ENCODE data around the gene IGFLR1.
A peak's percentile ranks its signal among the peaks of the same experiment; 100 is the strongest.

IGFLR1 gene

DNA sequence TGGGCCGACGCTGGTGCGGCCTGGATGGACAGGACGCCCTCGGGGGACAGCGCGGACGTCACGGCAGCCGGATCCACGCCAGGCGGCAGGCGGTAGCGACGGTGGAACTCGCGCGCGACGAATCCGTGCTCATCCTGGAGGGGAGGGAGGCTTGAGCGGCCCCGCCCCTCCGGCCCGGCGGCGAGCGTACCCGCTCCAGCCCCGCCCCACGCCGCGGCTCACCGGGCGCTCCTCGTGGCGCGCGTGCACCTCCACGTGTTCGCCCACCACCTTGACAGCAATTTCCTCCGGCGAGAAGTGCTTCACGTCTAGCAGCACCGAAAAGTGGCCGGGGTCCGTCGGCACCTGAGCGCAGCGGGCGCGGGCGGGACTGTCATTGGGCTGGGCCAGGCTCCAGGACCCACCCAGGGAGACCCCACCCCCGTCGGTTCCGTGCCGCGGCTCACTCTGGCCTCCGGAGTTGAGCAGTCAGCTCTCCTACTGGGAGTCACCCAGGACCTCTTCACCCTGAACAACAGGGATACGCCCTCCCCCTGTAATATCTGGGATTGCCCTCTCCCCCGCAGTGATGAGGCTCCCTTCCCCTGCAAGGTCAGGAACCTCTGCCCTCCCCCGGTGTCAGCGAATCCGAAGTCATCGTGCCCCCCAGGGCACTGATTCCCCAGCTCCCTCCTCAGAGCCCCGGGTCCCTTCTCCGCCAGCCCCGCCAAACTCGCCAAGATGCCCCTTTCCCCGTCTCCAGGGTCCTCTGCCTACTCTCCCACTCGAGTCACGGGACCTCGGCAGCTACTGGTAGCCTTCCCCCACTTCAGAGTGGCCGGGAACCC lies 13.5 kb upstream of the IGFLR1 start:
- peak; percentile 33 for DNase-seq

- no peak for DNase-seq
Measured at GRCh38 chr19:35755131-35755549, 12.9 kb upstream of the IGFLR1 start.

DNA sequence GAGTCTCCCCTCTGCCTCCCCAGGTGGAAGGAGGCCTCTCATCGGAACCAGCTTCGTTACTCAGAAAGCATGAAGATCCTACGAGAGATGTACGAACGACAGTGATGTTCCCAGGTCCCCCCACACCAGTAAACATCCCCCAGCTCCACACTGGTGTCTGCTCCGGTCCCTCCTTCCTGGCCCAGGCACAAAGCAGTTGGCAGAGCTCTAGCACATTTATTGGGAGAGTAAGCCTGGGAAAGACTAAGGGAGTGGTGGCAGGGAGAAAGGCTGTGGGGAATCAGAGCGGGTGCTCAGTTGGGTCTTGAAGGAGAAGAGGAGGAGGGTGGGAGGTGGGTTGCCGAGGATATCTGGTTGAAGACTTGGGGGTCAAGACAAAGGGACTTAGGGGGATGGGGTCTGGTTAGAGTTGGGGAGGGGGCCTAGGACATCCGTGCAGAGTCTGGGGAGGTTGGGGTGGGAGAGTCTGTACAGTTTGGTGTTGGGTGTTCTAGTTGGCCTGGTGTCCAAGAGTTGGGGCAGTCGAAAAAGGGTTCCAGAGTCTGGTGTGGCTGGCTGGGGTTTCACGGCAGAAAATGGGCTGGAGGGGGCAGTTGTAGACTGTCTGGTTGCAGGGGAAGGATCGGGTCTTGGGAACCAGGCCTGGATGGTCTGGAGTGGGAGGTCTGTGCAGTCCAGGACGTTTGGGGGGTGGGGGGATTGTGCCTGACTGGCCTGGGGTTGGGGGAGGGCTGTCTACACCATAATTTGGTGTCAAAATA lies 12.3 kb upstream of the IGFLR1 start:
- DNase-seq: no peak

DNA sequence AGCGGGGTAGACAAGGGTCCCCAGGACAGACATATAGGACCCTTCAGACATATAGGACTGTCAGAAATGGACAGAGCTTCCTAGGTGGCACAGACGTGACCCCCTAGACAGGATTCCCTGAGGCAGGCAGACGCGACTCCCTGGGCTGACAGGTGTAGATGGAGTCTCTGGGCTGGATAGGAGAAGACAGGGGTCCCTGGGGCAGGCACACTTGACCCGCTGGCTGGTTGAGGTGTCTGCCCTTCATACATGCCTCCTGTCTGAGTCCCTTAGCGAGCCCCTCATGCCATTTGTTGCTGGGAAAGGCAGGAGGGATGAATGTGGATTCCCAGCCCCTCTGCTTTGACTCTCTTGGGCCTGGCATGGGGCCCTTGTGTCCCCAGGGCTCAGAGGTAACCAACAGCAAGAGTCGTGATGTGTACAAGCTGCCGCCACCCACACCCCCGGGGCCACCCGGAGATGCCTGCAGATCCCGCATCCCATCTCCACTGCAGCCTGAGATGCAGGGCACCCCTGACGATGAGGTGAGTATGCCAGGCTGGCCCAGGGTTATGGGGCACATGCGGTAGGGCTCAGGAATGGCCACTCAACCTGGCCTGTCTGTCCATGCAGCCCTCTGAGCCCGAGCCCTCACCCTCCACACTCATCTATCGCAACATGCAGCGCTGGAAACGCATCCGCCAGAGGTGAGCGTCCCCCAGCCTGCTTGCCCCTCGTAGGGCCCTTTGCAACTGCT lies 11.6 kb upstream of the IGFLR1 start:
- no peak for DNase-seq

- DNase-seq: no peak
Measured at GRCh38 chr19:35752746-35753350, 10.6 kb upstream of the IGFLR1 start.

- no peak for DNase-seq
Measured at GRCh38 chr19:35751839-35752745, 9.8 kb upstream of the IGFLR1 start.

DNA sequence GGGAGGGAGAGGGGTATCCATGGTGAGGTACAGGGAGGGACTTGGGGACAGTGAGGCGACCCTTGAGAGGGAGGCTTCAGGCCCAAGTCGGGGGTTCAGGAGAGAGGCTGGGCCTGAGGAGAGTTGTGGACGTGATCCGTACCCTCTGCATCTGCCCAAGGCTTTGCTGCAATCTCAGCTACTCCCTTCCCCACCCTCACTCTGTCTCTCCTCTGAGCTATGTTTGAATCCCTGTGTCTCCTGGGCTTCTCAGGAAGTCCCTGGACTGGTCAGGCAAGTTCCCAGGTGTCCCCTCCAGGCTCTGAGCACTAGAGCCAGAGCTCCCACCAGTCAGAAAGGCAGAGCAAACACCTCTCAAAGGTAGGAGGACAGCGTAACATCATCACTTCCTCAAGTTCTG lies 7.9 kb upstream of the IGFLR1 start:
- no peak for DNase-seq

- peak; percentile 99 for DNase-seq
Measured at GRCh38 chr19:35748106-35749020, 6.1 kb upstream of the IGFLR1 start, which contains the start of gene LIN37. Gene LIN37 (plus strand): TSS chr19:35748576. CDS start chr19:35748725, 149 bp downstream.

DNA sequence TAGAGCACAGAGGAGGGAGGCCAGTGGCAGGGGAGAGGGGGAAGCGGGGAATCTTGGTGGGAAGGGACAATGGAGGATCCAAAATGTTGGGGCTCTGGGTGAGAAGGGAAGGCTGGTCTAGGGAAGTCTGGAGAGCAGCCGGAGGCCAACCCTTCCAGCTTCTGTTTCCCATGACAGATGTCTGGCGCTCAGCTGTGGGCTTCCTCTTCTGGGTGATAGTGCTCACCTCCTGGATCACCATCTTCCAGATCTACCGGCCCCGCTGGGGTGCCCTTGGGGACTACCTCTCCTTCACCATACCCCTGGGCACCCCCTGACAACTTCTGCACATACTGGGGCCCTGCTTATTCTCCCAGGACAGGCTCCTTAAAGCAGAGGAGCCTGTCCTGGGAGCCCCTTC lies 4.3 kb upstream of the IGFLR1 start:
- DNase-seq: no peak

DNA sequence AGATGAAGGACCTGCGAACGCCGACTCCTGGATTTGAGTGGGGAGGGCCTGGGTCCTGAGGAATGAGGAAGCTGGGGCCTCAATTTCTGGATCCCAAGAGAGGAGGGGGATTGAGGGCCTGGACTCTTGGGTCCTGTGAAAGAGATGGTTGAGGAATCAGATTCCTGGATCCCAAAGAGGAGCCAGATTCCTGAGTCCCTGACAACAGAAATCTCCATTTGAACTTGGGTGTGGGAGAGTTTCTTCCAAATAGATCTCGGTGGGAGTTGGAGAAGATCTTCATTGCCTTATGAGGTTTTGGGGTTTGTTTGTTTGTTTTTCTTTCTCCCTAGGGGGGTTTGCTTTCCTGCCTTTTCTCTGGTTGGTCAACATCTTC lies 3.8 kb upstream of the IGFLR1 start:
- no peak for DNase-seq

GRCh38 chr19:35745328-35746086 lies 3.3 kb upstream of the IGFLR1 start, which contains the start of the genes PSENEN and U2AF1L4:
Gene PSENEN (plus strand): TSS chr19:35745651. CDS start chr19:35745931, 280 bp downstream.
Gene U2AF1L4 (minus strand): TSS chr19:35745418. CDS start chr19:35745391, 27 bp downstream.
- DNase-seq: peak; percentile 99

DNA sequence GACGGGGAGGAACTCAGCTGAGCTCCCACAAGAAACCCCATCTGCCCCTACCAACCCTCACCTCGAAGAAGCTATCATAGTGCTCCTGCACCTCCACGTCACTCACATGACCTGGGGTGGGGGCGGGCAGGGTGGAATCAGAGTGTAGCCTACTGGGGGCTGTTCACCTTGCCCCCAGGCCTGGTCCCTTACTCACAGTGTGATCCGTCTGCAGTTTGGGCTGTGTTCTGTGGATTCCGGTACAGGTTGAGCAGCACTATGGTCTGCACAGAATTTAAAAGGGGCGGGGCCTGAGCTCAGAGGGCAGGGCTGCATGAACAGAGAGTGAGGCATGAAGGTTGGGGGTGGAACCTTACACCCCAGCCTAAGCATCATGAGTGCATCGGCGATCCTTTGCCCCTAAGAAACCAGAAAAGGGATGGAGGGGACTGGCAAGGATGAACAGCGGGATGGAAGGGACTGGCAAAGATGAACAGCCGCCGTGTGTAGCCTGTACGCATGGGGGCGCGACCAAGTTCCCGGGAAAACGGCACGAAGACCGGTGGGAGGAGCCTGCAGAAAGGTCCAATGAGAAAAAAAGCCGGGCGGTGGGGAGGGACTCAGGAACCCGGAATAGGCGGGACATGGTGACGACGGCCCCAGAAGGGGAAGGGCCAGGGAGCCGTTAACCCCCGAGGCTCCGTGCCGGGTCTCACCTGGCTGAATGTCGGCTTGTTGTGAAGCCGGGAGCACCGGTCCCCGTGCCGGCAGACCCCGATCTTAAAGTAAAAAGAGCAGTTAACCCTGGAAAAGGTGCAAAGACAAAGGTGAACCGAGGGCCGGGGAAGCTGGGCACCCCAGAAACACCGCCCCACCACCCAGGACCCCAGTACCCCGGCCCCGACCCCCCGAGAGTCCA lies 2.4 kb upstream of the IGFLR1 start:
- peak; percentile 97 for DNase-seq

DNA sequence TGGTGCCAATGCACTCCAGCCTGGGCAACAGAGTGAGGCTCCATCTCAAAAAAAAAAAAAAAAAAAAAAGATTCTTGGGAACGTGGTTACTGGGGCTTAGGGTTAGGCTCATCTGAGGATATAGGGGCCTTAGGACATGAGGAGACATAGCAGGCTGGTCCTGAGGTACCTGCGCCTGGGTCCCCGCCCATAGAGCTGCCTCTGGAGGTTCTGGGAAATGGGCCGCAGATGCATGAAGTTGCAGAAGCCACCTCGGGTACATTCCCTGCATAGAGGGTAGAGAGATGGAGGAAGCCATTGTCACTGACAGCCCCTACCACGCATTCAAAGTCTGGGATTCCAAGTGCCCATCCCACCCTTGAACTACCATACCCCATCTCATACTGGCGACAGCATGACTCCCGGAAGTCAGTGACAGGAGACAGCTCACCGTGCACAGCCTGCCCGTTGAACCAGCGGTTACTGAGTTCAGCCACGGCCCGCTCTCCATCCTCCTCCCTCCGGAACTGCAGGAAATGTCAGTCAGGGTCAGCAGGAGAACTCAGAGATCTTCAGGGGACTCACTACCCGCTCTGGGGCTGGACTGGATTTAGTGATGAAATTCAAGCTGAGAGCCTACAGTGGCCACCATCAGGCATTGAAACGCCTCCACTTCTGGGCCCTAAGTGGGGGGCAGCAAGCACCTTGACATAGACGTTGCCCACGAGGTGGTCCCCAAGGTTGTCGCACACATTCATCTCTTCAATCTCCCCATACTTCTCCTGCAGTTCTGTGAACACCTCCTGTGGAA lies 1.6 kb upstream of the IGFLR1 start:
- no peak for DNase-seq

DNA sequence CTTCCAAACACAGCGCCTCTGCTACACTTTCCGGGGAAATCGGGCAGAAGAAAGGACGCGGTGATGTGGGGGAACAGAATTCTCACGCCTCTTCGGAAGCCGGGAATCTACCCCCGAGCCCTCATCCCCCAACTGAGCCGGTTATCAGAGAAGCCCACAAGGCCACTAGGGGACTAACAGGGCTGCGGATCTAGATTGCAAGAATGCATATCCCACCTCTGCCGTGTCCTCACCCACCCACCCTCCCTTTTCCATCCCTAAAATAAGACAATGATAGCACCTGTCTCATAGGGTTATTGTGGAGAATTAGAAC lies 1.1 kb downstream of the IGFLR1 start:
- no peak for DNase-seq

GRCh38 chr19:35740423-35741202 lies 1.6 kb downstream of the IGFLR1 start:
- DNase-seq: peak; percentile 96

DNA sequence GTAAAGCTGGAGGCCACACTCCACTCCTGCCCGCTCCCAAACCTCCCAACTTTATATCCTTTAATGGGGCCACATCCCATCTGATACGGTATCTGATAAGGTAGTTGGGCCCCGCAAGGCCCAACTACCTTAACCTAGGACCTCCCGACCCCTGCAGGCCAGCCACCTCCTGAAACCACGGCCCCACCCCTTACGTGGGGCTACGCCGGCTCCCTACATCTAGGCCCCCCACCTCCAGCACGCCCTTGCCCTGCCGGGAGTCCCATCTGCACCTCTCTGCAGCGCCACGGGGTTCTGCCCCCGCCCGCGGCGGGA lies 2.2 kb downstream of the IGFLR1 start:
- DNase-seq: no peak
